ENCODE measurements around the gene RXFP4. TPM values are rescaled to one million over a fixed set of nuclear protein-coding genes. Genes with fewer than 3 reads are reported as not detected.

Gene RXFP4
- total RNA-seq, 1 donor from 2014 or later = not detected

- TF ChIP-seq POLR2AphosphoS5 (IDR thresholded peaks at IDR 0.05; ENCODE audit: insufficient read depth in 1 of 2, low read depth in 1 of 2) (peak; percentile 17 to 69), POLR2A (IDR thresholded peaks at IDR 0.05) (no peak), CTCF (IDR thresholded peaks at IDR 0.05) (peak; percentile 96 to 99 (median 98))
- DNase-seq (ENCODE audit: extremely low spot score in 2 of 2) = no peak
- H3K27ac ChIP-seq = peak overlapping the region; percentile 73
- intact Hi-C loops (cut with DNase I) = no loop called here
- peak overlapping the region; percentile 35 to 40 for H3K4me3 ChIP-seq
- no peaks in the 10 kb centered on the region for H3K36me3 ChIP-seq
- peaks cover 1% of the 10 kb centered on the region for H3K4me1 ChIP-seq
- no peaks in the 10 kb centered on the region for H3K27me3 ChIP-seq
- H3K9me3 ChIP-seq = no peaks in the 10 kb centered on the region
Observed at GRCh38 chr1:155989242-155990004, 48.0 kb downstream of the RXFP4 start.

- no peak overlapping the region for H3K4me3 ChIP-seq
- H3K27ac ChIP-seq = no peak overlapping the region
- TF ChIP-seq CTCF (IDR thresholded peaks at IDR 0.05) (no peak), POLR2A (IDR thresholded peaks at IDR 0.05) (no peak), POLR2AphosphoS5 (IDR thresholded peaks at IDR 0.05; ENCODE audit: insufficient read depth in 1 of 2, low read depth in 1 of 2) (no peak)
- no peak for DNase-seq (ENCODE audit: extremely low spot score in 2 of 2)
- intact Hi-C loops (cut with DNase I) = no loop called here
- H3K27me3 ChIP-seq = no peaks in the 10 kb centered on the region
- no peaks in the 10 kb centered on the region for H3K4me1 ChIP-seq
- H3K36me3 ChIP-seq = no peaks in the 10 kb centered on the region
- H3K9me3 ChIP-seq = no peaks in the 10 kb centered on the region
Observed at GRCh38 chr1:155990005-155990739, 48.7 kb downstream of the RXFP4 start.

Small RNAs within 50 kb of the gene (microRNA-seq; reads per million reads assigned to microRNA genes)
- not detected for gene MIR6738 (ENCODE audit: borderline number of aligned reads, borderline replicate concordance)

Small RNAs within 50 kb of the gene (small RNA-seq; reads per million reads assigned to genes)
- gene MIR6738 = not detected
- not detected for gene RF00015
- gene SCARNA4 = not detected
- 50.7 reads per million, percentile 96 among the genes with 10 or more reads in this experiment for gene SNORA80E

Other genes with a start within 250 kb of the RXFP4 start
- 50.3 TPM for gene GON4L, start 84.4 kb upstream of the RXFP4 start, total RNA-seq
- gene SYT11, start 82.1 kb upstream of the RXFP4 start, total RNA-seq = 20.9 TPM
- 38.3 TPM for gene RIT1, start 30.3 kb upstream of the RXFP4 start, total RNA-seq
- gene KHDC4, start 7.2 kb upstream of the RXFP4 start, total RNA-seq = 47.6 TPM
- gene ARHGEF2, start 36.9 kb downstream of the RXFP4 start, total RNA-seq = 76.4 TPM
- 187 TPM for gene SSR2, start 79.3 kb downstream of the RXFP4 start, total RNA-seq
- 27.0 TPM for gene UBQLN4, start 112.2 kb downstream of the RXFP4 start, total RNA-seq
- 73.9 TPM for gene LAMTOR2, start 113.1 kb downstream of the RXFP4 start, total RNA-seq
- 52.1 TPM for gene RAB25, start 119.5 kb downstream of the RXFP4 start, total RNA-seq
- gene MEX3A, start 140.8 kb downstream of the RXFP4 start, total RNA-seq = 1.2 TPM
- 436 TPM for gene LMNA, start 173.1 kb downstream of the RXFP4 start, total RNA-seq
- gene SEMA4A, start 211.9 kb downstream of the RXFP4 start, total RNA-seq = 18.7 TPM